Epidermal melanocyte (primary cell): Measurements from ENCODE around the gene NCMAP.

ENCODE experiments used
- DNase-seq: peaks from one replicate; pipeline ENCODE4 v3.0.0; 2011; ENCODE audit warnings: low spot score; ENCODE audit not compliant: insufficient read length

Gene NCMAP

DNA sequence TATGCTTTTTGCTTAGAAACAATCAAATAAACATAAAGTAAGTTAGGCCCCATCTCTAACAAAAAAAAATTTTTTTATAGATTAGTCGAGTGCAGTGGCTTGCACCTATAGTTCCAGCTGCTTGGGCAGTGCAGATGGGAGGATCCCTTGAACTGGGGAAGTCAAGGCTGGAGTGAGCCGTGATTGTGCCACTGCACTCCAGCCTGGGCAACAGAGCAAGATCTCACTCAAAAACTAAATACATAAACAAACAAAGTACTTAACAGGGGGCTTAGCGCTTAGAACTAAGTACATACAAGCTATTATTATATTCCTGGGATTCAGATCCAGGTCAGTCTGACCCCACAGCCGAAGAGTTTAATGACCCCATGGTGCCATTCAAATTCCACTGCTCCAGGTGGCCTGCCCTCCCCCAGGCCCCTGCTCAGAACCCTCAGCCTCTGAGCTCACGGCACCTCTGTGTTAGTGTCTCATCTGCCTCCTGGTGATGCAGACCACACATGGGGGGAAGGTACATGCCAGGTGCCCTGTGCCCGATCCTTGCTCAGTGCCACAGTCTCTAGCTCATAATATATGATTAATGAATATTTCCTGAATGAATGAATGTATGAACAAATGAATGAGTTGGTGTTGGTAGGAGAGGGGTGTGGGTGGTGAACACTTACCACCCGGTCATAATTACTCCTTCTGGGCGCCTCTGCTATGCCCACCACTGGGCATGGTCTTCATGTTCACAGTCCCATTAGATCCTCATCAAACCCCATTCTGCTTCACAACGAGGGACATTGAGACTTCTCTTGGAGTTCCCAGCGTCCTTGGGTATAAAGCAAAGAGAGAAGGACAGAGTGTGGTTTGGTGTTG is 14.6 kb downstream of the NCMAP start:
- no peak for DNase-seq

- no peak for DNase-seq
These were observed 16.4 kb downstream of the NCMAP start for GRCh38 chr1:24572301-24572700.

DNA sequence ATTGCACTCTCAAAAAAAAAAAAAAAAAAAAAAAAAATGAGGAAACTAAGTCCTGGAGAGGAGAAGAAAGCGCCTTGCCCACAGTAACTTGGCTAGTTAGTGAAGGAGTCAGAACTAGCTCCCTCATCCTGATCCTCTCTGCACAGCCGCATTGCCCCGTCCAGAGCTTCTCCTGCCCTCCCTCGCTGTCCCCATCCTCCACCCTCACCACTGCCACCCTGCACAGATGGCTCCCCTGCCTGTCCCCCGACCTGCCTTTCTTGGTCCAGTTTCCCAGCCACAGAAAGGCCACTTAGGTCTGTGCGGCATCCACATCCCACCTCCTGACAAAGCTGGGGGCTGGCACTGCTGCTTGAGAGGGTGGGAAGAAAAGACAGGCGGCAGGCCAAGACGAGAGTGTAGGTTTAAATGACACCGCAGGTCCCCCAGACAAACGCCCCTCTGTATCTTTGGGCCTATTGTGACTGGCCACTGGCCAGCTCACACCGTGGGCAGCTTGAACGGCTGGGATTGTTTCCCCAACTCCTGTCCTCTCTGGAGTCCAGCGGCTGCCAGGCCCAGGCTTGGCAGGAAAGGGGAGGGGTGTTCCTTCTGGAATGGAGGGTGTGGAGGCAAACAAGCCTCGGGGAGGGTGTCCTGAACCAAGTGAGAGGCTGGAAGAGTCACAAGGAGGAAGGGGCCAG is 20.2 kb downstream of the NCMAP start:
- DNase-seq: no peak

DNA sequence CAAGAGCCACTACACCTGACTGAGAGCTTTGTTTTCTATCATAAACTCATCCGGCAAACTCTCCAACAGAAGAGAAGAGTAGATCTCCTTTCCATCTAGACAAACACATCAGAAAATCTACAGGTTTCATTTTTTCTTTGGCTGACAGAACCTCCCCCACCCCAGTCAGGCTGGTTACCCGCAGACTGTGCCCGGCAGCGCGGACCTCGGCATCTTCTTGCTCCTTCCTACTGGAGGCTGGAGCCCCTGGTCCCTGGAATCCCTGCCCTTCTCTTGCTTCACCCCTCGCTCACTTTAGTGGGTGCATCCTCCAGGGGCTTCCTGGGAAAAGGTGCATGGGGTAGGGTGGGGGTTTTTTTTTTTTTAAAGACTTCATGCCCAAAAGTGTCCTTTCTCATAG is 23.0 kb downstream of the NCMAP start:
- no peak for DNase-seq

- DNase-seq: no peak
These were observed 24.9 kb downstream of the NCMAP start for GRCh38 chr1:24580756-24581155.

GRCh38 chr1:24584171-24584647 is 28.3 kb downstream of the NCMAP start:
- no peak for DNase-seq

DNA sequence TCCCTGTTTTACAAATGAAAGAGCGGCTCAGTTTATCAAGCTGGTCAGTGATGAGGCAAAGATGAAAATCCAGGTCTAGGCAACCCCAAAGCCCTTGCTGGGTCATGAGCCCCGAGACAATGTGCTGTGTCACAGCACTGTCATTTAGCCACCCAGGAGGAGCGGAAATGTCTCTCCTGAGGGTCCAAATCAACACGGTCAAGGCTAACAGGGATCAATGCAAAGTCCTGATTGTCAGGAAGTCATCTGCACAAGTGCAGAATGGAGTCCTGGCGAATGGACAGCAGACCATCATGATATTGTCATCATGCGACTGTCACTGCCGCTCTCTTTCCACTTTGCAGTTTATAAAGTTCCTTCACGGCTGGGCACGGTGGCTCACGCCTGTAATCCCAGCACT is 30.2 kb downstream of the NCMAP start:
- no peak for DNase-seq

DNA sequence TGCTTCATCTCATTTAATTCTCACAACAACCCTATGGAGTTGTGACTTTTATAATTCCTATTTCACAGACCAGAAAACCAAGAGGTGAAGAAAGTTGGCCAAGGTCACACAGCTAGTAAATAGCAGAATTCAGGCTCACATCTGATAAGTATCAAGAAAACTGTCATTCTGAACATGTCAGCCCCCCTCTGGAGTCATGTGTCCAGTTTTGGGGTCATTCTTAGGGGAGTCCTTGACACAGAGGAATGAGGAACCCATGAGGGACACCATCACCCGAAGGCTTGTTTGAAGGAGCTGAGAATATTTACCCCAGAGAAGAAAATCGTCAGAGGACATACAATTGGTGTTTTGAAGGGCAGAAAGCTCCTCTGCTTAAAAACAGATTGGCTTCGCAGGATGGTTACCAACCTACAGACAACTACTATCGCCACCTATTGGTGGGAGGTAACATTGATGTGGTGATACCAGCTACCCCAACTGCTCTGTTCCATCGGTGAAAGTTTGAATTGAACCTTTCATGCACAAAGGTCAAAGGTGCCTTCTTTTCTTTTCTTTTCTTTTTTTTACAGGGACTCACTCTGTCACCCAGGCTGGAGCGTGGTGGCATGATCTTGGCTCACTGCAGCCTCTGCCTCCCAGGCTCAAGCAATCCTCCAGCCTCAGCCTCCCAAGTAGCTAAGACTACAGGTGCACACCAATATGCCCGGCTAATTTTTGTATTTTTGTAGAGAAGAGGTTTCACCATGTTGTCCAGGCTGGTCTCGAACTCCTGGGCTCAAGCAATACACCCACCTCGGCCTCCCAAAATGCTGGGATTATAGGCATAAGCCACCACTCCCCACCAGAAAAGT is 31.3 kb downstream of the NCMAP start:
- peak; percentile 49 for DNase-seq

DNA sequence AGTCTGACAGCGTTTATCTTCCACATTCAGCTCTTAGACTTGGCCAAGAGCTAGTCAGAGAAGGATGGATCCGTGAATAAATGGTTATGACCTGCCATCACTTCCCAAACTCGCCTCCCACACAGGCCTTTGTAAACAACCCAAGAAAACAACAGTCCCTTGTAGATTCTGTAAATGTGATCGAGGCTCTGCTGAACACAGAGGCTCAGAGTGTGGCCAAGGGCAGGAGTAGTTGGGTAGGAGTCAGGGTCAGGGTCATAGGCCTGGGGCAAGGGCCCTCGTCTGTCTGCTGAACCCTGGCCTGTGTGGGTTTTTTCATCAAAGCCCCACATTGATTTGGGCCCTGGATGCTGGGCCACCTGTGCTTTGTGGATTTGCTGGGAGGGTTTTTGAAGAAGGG is 32.7 kb downstream of the NCMAP start:
- DNase-seq: no peak

GRCh38 chr1:24589200-24589599 is 33.3 kb downstream of the NCMAP start:
- no peak for DNase-seq

- DNase-seq: no peak
These were observed 35.9 kb downstream of the NCMAP start for GRCh38 chr1:24591781-24592180.

- DNase-seq: no peak
These were observed 38.4 kb downstream of the NCMAP start for GRCh38 chr1:24594328-24594598.

DNA sequence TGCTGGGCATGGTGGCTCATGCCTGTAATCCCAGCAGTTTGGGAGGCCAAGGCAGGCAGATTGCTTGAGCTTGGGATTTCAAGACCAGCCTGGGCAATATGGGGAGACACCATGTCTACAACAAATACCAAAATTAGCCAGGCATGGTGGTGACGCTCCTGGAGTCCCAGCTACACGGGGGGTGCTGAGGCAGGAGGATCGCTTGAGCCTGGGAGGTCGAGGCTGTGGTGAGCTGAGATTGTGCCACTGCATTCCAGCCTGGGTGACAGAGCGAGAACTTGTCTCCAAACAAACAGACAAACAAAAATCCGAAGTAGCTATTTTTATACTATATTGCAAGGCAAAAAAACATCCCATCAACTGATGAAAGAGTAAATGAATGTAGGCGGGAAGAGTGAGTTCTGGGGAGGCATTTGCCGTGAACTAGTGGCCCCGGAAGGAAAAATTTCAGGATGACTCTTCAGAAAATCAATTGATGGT is 40.6 kb downstream of the NCMAP start:
- no peak for DNase-seq

- DNase-seq: no peak
These were observed 43.4 kb downstream of the NCMAP start for GRCh38 chr1:24599265-24599664.

GRCh38 chr1:24600551-24600950 is 44.7 kb downstream of the NCMAP start:
- DNase-seq: no peak

DNA sequence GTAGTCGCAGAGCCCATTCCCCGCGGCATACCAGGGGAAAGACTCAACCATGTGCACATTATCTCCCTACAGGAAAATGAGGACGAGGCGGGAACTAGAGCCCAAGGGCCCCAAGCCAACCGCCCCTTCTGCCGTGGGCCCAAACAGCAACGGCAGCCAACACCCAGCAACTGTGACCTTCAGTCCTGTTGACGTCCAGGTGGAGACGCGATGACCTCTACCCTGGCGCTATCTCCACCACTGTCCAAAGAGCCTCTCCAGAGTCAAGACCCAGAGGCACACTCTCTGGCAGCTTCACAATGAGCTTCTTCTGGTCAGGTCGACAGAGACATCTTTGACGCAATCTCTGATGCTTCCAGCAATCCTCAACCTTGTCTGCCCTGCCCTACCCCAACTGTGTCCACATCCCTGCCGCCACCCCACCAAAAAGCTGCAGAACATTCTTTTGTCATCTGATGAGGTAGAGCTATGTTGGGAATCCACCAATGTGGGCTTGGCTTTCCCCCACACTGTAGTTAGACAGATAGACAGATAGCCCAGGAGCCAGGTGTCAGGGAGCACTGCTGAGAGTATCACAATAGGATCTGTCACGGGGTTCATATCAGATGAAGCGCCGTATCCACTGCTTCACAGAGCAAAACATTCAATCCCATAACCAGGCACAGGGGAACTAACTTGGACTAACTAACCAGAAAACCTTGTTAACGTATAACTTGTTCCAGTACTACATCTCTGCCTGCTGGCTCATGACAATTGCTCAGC is 49.8 kb downstream of the NCMAP start:
- no peak for DNase-seq

DNA sequence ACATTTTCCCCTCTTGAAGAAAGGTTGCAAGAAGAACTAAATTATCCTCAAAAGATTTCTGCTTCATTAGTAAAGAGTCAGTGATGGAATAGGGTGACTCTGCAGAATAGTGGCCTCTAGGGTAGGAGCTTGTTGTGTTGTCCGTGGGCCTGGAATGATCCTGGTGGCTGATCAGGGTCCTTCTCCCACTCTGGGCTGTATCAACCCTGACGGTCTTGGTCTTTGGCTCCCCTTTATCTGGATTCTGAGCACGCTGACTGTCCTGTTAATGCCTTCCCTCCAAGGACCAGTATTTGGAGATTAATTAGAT is 50.4 kb downstream of the NCMAP start:
- no peak for DNase-seq

- DNase-seq: no peak
These were observed 50.7 kb downstream of the NCMAP start for GRCh38 chr1:24606621-24607020.

- DNase-seq: no peak
These were observed 54.1 kb downstream of the NCMAP start for GRCh38 chr1:24609949-24610517.

DNA sequence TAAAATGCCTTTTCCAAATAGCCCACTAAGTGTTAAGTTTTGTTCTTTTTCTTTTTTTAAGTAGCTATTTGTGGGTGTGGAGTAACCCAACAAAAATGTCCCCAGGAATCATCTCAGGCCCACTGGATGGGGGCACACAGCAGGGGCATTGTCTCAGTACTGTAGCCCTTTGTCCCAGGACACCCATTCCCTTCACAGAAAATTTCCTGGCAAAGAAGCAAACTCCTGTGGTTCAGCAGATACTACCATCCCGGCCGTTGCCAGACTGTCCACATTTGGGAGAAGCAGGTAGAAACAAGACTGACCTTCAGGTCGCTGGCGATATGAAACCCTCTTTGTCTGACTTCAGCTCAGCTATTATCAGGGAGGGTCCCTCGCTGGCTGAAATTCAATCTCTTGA is 63.5 kb downstream of the NCMAP start:
- DNase-seq: peak; percentile 50

- DNase-seq: no peak
These were observed 64.8 kb downstream of the NCMAP start for GRCh38 chr1:24620678-24621077.
